Activated T-cell treated with anti-CD3 and anti-CD28 coated beads, Interleukin-2, amount 50 U/mL, for 48 hours (primary cell): Measurements from ENCODE around the gene LSM14B.

Source experiments
- DNase-seq, 2 experiments: peaks; one replicate each; pipeline ENCODE4 v3.0.0-alpha.2; 2020

Gene LSM14B

GRCh38 chr20:62133051-62133845, 11.0 kb downstream of the LSM14B start:
- DNase-seq = no peak

GRCh38 chr20:62133864-62134263, 11.6 kb downstream of the LSM14B start:
- DNase-seq = no peak

DNA sequence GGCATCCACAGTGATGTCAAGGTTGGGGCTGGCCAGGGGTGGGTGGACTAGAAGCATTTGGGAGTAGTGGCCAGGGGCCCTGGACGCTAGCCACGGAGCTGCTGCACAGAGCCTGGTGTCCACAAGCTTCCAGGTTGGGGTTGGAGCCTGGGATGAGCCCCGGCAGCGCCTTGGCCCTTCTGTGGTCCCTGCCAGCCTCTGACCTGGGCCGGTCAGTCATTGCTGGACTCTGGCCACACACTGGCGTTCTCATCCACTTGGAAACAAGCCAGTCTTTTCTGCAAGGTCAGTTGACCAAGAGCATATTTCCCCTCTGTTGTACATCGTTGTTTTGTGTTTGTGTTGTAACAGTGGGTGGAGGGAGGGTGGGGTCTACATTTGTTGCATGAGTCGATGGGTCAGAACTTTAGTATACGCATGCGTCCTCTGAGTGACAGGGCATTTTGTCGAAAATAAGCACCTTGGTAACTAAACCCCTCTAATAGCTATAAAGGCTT, 12.5 kb downstream of the LSM14B start:
- DNase-seq = no peak

DNA sequence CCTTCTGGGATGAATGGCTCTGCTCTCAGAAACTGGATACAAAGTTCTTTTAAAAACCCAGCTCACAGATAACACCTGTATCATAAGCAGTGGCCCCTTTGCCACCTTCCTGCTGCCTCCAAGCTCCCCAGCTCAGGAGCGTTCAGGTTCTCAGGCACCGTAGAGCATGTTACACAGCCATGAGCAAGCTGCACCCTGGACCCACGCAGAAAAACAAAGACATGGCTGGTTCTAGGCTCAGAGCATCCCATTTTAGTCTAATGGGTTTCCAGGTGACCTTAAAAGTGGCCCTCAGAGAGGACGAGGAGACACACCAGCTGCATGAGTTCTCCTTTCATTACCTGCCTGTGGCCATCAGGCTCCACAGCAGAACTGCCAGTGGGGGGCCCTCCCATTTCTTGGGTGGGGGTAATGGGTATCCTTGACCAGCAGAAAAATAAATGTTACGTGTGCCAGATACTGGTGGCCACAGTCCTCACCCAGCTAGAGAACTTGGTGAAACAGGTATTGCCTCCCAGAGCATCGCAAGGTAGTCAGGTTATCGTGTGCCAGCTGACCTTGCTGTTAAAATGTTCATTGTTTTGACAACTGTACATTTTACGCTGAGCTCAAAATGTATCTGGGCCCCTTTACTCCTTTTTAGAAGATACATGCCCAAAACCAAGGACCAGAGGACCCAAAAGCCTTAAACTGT, 13.4 kb downstream of the LSM14B start:
- no peak for DNase-seq

GRCh38 chr20:62136283-62137091, 14.2 kb downstream of the LSM14B start:
- peak; percentile 68 to 73 for DNase-seq

GRCh38 chr20:62137092-62137384, 14.8 kb downstream of the LSM14B start:
- no peak for DNase-seq

DNA sequence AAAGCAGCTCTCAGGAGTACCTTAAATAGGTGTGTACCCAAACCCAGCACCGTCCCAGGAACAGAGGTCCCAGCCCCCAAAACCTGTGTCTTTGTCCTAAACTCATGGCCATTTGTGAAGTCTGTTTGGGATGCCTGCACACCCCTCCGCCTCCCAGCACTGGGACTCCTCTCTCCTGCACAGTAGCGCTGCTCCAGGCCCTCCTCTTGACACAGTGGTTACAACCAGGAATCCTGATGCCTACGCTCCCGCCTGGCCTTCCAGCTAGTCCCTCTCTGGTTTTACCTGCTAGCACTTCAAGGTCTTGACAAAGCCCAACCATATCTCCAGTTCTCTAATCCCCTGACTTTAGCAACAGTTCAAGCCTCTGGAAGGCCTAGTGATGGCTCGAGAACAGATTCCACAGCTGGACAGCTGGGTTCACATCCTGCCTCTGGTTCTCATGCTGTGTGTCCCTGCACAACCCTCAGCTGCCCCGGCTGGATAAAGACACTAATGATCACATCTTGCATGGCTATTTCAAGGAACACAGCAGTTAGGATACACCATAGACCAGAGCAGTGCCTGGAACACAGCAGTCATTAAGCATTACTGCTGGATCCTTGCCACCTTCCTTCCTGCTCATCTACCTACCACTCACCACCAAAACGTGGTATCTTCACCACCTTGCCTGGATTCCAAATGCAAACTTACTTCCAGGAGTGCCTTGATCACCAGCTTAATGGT, 15.4 kb downstream of the LSM14B start:
- no peak for DNase-seq

GRCh38 chr20:62138204-62138543, 15.9 kb downstream of the LSM14B start:
- no peak for DNase-seq

DNA sequence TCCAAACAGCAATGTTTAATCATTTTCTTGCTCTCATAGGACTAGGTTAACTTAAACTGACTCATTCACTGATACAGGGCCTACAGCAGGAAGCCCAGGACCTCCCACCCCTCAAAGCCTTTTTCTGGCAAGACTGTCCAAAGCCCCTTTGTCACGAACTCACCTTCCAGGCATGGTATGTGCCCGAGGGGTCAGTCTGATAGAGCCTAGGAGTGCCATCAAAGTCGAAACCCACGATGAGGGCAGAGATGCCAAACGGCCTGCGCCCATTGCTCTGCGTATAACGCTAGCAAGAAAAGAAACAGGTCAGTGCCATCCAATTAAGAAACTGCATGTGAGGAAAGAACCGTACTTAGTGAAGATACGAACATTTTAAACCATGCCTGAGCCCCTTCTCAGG, 16.6 kb downstream of the LSM14B start:
- no peak for DNase-seq

DNA sequence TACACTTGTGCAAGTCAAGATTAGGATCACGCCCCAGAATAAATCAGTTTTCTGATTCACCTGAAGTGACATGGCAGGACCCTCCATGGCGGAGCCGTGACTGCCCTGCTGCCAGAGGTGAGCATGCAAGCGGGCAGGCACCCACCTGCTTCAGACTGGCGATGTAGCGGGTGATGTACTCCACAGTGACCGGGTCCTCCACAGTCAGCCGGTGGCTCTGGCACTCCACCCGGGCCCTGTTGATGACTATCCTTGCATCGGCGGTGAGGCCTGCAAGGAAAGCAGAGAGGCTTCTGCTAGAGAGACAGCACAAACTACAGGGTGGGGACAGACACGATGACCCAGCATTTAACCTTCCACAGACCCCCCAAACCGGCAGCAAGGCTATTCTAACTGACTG, 17.4 kb downstream of the LSM14B start:
- no peak for DNase-seq

DNA sequence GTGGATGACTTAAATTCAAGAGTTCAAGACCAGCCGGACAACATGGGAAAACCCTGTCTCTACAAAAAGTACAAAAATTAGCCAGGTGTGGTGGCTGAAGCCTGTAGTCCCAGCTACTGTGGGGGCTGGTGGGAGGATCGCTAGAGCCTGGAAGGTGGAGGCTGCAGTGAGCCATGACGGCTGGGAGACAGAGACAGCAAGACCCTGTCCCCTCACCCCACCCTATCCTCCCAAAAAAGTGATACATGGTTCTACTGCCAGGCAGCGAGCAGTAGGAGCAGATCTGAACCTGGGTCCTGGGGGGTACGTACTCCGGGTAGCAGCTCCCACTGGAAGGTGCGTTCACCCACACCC, 18.7 kb downstream of the LSM14B start:
- DNase-seq = no peak

DNA sequence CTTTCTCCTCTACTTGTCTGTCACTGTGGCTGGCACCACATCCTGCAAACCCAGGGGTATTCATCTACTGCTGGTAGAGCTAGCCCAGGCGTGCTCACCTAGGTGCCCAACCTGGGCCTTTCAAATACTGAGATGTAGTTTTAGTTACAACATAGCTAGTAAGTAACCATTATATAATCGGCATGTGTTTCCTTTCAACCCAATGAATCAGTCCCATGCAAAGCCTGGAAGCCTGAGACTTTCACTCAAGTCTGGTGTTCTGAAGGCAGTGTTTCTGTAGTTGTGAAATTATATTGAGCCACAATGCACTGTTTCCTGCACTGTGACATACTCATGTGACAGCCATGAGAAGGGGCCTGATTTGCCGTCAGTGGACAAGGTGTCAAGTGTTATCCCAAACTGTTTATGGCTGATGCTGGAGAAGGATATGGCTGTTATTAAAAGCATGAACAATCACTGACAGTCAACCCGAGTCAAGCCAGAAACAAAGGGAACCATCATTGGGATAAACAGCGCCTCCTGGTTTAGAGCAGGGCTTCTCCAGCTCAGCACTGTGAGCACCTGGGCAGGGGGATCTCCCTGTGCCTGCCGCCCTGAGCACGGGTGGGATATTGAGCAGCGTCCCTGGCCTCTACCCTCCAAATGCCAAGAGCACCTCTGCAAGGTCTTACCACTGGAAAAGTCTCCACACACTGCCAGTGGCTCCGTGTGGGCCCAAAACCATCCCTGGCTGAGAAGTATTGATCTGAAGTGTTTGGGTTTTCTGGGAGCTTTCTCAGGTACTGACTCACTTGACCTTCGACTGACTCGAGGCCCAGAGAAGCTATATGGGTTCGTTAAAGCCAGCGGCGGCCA, 19.3 kb downstream of the LSM14B start:
- DNase-seq = peak; percentile 55 to 60

DNA sequence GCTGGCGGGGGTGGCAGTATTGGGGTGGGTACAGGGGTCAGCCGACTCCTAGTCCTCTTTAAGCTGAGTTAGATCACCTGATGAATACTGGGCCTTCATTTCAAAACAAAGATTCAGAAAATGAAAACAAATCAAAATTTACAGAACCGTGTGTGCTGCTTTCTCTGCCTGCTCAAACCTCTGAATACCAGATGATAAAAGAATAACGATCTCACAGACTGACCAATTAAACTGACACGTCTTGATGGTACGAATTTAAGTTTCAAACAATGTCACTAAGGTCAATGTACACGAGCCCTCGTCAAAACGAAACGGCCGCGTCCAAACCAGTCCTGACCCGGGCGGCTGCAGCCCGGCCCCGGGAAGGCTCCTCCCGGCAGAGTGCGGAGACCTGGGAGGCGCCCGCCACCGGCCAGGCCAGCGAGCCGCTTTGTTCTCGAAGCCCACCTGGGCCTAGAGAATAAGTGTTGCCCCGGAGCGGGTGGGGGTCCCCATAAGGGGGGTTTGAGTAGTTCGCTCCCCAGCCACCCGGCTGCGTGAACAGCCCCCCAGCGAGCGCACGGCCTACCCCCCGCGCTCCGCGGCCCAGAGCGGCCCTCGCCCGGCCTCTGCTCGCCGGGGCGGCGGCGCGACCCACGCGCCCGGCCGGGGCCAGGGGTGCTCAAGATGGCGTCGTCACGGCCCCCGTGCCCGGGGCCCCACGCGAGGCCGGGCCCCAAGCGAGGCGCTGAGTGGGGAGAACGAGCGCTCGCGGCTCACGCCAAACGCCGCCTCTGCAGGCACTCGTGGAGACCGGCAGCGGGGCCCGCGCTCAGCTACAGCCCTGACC, 20.2 kb downstream of the LSM14B start:
- DNase-seq = peak in 1 of 2 experiments; percentile 48

GRCh38 chr20:62143081-62143956, 21.0 kb downstream of the LSM14B start, which contains the start of the genes PSMA7 and SS18L1:
PSMA7 (minus strand) TSS chr20:62143394; CDS start chr20:62143303, 91 bp downstream.
SS18L1 (plus strand) TSS chr20:62143769; CDS start chr20:62143821, 52 bp downstream.
- DNase-seq = peak; percentile 84 to 89

DNA sequence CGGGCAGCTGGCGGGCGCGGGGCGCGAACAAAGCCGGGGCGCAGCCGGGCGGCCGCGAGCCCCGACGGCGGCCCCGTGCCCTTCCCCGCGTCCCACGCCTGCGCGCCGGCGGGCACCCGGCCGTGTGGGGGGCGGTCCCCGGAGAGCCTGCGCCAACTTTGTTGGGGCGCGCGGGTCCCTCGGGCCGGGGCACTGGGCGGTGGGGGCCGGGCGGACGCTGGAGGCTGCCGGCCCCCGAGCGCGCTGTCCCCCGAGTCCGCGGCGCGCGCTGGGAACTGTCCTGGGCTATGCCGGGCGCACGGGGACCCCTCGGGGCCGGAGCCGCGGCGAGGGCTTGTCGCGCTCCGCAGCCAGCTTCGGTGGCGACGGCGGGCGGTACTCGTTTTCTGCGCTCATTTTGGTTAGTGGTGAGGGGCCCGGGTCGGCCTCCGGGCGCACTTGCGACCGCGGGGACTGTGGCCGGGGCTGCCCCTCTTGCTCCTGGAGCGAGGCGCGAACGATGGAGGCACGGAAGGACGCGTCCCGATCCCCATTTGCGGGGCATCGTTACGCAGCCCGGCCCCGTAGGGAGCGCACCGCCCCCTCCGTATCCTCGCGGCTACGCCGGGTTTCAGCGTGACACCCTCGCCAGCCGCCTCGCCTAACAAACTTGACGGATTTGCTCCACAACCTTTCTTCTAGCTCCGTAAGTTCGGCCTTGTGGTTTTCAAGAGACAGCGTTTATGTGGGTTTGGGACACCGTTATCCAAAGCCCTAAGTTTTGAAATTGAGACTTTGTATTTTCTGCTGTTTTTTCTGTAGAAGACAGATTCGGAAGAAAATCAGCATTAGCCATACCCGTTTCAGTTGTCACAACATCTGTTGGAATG, 21.9 kb downstream of the LSM14B start:
- peak; percentile 79 for DNase-seq

GRCh38 chr20:62145688-62146018, 23.4 kb downstream of the LSM14B start:
- no peak for DNase-seq

GRCh38 chr20:62146019-62146755, 23.9 kb downstream of the LSM14B start:
- DNase-seq = no peak

GRCh38 chr20:62147125-62147524, 24.9 kb downstream of the LSM14B start:
- DNase-seq = no peak
